ELR (cell line): ENCODE data around the gene SLF2.

Source experiments
- DNase-seq: peaks from one replicate; pipeline ENCODE4 v3.0.0-alpha.2; 2015; ENCODE audit warnings: low read depth

The SLF2 gene

DNA sequence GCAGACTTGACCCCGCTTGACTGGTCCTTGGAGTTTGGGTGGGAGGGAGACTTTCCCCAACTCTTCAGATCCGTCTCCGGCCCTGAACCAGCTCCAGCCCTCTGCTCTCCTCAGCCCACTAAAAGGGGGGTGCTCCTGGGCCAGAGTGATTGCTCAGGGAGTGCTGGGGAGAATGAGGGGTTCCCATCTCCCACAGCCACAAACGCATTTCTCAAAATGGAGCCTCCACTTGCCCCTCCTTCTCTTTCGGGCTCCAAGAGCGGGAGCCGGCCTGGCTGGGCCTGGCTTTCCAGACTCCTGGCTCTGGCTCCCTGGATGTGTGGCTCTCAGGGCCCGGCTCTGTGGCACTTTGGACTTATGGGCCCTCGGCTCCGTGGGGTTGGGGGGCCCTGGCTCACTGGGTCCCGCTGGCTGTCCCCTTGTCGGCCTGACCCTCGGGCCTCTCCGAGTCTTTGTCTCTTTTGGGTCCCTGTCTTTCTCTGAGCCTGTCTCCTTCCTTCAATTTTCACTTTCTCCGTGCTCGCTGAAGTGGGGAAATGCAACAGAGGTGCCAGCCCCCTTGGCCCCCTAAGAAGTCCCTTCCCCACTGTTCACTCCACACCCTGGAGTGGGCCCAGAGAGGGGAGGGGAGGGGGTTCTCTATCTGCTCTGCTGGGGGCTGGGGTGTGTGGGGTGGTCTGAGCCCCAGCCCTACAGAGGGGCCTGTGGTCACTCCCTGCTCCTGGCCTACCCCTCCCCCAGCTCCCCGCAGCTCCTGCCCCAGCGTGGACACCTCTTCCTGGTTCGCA, 87.6 kb downstream of the SLF2 start:
- DNase-seq = peak; percentile 59

DNA sequence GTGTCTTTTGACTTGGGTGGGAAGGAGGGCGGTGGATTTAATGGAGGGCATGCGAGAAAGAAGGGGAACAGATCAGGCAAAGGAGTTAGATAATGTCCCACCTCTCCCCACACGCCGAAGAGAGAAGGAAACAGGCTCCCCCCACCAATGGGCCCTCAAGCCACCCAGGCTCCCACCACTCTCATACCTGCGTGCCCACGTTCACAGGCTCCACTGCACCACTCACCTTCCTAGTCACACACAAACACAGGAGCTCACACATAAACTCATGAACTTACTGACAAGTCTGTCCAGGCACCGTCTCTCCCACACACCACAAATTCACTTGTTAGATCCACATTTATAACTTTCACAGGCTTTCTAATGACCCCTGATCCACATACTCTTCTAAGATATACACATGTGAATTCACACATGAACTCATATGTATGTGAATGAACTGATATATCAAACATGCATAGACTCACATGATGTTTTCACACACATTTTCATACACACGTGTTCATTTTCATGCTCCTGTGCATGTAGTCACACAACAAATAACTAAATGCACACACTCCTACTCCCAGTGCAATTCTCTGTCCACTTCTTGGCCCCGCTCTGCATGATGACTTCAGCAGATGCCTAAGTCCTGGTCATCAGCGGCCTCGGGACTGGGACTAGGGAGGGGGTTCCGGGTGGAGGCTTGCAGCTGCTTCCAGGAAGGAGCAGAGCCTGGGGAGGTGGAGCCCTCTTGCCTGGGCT, 88.3 kb downstream of the SLF2 start:
- DNase-seq = peak; percentile 91

DNA sequence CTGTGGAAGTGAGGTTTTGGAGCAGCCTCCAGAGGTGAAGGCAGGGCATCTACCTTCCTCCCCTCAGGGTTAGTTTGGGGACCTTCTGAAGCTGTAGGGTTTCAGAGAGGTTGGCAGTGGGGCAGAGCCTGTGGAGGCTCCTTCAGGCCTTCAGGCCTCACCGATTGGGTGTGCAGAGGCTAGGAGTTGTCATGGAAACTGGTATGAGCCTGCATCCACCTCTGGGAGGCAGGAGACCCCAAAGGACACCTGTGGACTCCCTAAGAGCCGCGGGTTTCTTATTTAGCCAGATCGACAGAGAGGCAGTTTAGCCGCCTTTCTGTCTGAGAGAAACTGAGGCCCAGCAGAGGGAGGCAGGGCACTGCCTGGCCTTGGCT, 88.9 kb downstream of the SLF2 start:
- no peak for DNase-seq

DNA sequence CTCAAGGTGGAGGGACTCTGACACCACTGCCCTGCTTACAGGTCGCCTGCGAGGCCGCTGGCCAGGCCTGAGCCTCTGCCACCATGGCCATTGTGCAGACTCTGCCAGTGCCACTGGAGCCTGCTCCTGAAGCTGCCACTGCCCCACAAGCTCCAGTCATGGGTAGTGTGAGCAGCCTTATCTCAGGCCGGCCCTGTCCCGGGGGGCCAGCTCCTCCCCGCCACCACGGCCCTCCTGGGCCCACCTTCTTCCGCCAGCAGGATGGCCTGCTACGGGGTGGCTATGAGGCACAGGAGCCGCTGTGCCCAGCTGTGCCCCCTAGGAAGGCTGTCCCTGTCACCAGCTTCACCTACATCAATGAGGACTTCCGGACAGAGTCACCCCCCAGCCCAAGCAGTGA, 89.7 kb downstream of the SLF2 start:
- DNase-seq = no peak

DNA sequence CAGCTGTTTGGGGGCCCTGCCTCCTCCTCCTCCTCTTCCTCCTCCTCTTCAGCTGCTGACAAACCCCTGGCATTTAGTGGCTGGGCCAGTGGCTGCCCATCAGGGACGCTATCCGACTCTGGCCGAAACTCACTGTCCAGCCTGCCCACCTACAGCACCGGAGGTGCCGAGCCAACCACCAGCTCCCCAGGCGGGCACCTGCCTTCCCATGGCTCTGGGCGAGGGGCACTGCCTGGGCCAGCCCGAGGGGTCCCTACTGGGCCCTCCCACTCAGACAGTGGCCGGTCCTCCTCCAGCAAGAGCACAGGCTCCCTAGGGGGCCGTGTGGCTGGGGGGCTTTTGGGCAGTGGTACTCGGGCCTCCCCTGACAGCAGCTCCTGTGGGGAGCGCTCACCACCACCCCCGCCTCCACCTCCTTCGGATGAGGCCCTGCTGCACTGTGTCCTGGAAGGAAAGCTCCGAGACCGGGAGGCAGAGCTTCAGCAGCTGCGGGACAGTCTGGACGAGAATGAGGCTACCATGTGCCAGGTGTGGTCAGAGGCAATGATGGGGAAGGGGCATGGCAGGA, 91.0 kb downstream of the SLF2 start:
- no peak for DNase-seq

DNA sequence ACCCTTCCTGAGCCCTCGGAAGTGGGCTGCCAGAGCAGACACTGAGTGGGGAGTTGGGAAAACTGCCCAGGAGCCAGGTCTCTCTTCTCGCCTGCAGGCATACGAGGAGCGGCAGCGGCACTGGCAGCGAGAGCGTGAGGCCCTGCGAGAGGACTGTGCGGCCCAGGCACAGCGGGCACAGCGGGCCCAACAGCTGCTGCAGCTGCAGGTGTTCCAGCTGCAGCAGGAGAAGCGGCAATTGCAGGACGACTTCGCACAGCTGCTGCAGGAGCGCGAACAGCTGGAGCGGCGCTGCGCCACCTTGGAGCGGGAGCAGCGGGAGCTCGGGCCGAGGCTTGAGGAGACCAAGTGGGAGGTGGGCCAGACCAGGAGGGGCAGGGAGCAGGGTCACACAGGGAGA, 92.6 kb downstream of the SLF2 start:
- no peak for DNase-seq

DNA sequence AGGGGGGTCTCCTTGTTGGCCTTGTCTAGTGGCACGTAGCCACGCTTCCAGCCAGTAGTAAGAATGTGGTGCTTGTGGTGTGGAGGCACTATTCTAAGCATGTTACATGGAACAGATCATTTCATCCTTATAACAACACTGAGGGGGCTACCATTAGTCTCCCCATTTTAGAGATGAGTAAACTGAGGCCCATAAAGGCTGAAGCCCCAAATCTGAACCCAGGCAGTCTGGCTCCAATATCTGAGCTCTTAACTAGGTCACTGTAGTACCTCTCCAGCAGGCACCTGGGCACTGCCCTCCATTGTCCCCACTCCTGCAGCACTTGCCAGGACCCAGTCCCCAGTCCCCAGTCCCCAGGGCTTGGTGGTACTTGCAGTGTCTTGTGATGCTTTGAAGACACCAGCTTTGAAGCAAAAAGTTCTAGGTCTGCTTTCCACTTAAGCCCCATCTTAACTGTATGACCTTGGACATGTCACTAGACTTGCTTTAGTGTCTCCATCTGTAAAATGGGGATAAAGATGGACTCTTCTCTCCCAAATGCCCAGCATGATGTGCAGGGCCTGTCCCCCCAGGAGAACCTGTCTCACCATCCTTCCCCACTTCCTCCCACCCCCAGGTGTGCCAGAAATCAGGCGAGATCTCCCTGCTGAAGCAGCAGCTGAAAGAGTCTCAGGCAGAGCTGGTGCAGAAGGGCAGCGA, 93.3 kb downstream of the SLF2 start:
- no peak for DNase-seq

DNA sequence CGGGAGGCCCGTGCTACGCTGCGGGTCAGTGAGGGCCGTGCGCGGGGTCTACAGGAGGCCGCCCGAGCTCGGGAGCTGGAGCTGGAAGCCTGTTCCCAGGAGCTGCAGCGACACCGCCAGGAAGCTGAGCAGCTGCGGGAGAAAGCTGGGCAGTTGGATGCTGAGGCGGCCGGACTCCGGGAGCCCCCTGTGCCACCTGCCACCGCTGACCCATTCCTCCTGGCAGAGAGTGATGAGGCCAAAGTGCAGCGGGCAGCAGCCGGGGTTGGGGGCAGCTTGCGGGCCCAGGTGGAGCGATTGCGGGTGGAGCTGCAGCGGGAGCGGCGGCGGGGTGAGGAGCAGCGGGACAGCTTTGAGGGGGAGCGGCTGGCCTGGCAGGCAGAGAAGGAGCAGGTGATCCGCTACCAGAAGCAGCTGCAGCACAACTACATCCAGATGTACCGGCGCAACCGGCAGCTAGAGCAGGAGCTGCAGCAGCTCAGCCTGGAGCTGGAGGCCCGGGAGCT, 93.9 kb downstream of the SLF2 start:
- no peak for DNase-seq

DNA sequence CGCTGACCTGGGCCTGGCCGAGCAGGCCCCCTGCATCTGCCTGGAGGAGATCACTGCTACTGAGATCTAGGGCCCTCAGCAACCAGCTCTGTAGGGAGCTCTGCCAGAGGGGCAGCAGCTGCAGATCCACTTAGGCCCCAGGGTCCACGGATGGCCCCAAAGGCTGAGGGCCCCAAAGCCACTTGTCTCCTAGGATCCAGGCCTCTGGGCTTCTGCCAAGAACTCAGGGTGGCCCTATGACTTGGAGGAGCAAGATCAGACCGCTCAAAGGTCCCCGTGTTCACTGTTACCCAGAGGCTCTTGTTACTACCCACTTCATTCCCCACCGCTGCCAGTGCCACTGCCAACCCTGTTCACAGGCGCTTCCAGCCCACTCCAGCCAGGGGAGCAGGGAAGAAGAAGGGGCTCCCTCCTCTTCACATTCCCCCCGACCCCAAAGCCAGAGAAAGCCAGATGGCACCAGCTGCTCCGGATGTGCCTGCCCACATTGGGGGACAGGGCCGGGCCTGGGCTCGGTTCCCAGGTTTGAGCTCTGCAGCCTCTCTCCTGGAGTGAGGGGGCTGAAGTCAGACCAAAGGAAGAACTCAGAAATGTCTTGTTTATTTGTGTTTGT, 94.4 kb downstream of the SLF2 start:
- DNase-seq = no peak

DNA sequence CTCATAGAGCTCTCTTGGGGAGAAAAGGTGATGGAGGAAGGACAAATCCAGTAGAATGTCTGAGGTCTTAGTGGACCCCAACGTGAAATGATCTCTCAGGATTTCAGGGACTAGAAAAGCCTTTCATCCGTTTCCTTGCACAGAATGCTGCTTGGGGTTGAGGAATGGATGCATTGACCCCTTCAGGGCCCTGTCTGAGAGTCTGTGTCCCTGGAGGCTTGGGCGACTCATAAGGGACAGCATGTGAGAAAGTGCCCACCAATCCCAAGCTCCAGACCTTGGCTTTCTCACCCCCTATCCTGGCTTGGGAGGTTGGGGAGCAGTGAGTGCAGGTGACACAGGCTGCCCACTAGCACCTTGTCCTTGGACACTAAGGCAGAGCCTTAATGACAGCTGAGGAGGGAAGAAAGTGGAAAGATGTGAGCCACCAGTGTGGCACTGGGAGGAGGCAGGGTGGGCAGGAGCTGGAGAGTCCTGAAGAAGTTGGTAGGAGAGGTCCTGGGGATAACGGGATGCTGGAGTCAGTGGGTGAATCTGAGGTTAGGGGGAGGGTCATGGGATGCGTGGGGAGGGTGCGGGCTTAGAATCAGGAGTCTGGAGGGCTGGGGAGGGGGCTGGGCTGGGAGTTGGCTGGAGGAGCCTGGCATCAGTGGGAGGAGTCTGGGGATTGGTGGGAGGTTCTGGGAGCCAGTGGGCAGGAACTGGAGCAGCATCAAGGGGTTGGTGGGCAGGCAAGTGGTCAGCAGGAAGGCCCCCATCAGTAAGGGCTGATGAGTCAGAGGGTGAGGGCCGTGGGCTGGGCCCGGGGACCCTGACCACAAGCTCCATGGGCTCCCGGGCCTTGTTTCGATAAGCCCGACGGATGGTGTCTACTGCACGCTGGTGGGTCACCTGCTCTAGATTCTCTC, 95.4 kb downstream of the SLF2 start:
- DNase-seq = no peak

DNA sequence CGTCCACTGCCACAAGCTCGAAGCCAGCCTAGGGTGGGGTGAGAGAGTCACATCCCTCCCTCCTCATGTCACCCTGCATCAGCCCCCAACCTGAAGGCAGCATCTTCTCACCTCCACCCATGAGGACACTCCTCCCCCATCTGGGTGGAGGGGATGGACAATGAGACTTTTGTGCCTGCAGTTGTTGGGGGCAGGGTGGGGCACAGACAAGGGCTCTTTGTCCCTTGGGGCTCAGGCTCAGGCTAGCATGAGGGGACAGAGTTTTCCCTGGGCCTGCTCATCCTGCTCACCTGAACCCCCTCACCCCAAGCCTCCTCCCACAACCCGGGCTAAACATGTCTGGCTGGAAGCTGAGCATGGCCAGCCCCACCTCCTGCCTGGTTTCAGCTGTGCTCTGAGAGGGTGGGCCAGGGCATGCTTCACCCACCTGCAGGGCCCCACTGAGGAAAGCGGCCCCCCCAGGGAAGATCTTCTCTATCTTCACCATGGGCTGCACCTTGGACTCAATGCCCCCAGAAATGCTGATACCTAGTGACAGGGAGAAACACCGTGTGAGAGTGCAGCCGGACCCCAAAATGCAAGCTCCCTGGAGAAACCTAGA, 96.2 kb downstream of the SLF2 start:
- no peak for DNase-seq

DNA sequence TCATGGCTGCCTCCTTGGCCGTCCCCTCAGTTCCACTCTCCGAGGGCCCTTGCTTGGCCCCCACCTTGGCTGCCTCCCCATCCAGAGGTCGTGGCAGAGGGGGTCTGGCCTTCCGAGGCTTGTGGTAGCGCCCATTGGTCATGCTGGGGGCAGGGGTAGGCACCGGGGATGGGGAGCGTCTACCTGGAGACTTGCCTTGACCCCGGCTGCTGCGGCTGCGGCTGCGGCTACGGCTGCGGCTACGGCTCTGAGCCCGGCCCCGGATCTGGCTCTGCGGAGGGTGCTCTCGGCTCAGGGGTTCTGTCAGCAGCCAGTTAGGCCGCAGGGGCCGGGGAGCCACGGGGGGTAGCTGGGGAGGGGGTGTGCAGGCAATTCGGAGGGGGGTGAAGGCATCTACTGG, 97.6 kb downstream of the SLF2 start:
- no peak for DNase-seq

DNA sequence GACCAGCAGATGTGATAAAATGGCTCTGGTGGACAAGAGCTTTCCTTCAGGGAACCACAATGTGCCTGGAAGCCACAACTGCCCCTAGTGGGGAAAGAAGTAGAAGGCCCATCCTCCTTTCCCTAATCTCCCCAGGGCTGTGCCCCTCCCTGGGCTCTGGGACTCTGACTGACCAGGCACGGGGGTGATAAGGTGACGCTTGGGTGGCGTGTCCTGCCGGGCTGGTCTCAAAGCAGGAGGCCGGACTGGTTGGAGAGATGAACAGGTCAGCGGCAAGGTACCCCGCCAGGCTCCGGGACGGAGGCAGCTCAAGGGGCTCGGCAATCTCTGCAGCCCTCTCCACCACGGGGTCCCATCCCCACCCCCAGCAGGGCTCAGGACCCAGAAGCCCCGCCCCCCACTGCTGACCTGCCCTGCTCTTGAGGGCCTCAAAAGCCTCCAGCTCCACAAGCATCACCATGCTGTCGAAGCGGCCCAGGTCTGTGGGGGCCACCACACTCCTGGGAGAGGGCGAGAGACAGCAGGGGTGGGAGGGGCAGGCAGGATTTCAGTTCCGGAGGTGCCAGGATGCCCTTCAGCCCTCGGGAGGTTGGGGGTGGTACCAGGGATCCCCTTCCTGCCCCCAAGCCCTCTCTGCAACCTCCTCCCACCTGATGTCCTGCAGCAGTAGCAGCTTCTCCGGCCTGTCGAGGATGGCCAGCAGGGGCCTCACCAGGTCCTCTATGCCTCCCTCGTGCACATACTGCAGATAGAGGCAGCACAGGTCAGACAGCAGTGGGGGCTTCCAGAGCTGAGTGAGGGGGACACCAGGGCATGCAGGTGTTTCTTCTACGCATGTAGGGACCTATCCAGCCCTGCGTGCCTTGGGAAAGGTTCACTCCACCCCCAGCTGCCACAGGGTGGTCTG, 99.0 kb downstream of the SLF2 start:
- DNase-seq = peak; percentile 55

DNA sequence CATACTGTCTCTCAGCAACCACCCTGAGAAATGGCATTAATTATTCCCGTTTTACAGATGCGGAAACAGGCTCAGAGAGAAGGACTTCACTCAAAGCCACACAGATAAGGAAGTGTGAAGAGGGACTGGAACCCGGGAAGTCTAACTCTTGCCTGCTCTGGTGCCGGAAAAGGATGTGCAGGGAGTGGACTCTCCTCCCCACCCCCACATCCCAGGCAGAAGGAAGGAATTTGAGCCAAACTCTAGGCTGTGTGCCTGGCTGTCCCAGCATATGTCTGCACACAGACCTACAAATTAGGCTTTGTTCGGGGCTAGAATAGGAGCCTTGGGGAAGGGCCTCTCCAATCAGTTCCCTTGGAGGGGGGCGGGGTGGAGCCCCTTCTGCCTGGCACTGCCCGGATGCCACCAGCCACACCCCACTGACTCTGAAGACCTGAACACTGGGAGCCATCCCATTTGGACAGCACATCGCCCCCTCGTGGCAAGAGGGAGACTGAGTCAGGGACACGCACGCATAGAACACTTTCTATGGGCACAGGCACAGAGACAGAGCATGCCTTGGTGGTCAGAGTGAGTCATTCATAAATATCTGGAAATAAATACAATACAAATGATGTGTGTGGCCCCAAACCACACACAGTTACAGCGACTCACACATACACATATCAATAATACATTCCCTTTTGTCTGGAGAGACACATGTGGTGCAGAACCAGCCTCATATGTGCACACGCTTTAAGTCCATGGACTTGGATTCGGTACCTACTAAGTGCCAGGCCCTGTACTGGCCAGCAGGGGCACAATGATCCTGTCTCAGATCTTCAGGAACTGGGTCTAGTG, 100.0 kb downstream of the SLF2 start:
- DNase-seq = peak; percentile 96

DNA sequence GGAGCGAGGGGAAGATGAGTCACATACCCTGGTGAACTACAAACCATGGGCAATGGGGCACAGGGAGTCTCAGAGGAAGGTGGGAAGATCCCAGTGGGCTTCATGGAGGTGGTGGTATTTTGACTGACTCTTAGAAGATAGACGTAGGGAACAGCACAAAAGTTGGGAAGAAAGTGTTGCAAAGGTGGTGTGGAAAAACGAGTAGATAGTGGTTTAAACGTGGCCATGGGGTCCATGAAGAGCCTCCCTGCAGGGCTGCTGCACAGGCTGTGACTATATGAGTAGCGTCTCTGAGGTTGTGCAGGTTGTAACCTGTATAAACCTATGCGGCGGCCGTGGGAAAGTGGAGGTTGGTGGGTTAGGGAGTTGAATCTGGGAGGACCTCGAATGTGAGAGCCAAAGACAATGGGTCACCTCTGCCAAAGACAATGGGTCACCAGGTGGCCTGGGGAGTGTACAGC, 100.6 kb downstream of the SLF2 start:
- no peak for DNase-seq

DNA sequence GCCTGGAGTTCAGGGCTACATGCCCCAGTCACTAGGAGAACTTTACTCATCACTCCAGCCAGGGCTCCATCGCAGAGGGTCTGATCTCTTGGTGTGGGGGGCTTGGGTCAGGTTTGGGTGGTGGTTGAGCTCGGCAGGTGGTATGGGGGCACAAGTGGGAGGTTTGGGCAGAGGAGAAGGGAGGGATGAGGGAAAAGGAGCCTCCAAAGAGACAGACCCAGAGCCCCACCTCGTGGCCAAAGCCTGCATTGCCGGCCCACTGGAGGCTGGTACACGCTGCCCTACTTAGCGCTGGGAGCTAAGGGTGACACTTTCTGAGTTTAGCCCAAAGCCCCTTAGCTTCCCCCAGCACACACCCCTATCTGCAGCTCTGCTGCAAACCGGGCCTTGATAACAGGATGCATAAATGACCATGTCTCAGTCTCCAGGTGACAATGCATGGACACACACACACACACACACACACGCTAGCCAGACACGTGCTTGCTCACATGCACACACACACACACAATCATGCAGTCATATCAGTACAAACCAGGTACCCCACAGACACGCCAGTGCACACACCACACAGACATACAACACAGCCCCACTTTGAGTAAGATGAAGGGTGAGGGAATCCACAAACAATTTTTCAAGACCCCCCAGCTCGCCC, 101.6 kb downstream of the SLF2 start:
- peak; percentile 81 for DNase-seq
